Aorta (tissue), 5 donors: ENCODE data around the gene SETMAR. TPM values are rescaled to one million over a fixed set of nuclear protein-coding genes. Genes with fewer than 3 reads are reported as not detected.

Source experiments
- ATAC-seq: fragments of 200-7000 bp; cut with Tn5 transposase; one replicate; pipeline ENCODE4 v1.9.1; 2022; ENCODE audit warnings: moderate library complexity; ENCODE audit not compliant: low FRiP score
- DNase-seq, 2 donors: peaks; one replicate each; pipeline ENCODE4 v3.0.0-alpha.2; 2020
- H3K27ac ChIP-seq, 2 donors: one replicate each; pipeline ENCODE4 v1.5.1; 2013; ENCODE audit warnings: low read length in 2 of 2, mild to moderate bottlenecking in 2 of 2, moderate library complexity in 2 of 2, control low read depth in 1 of 2, inconsistent platforms in 1 of 2, low read depth in 1 of 2
- H3K27me3 ChIP-seq, 2 donors: one replicate each; pipeline ENCODE4 v1.6.1; 2013; ENCODE audit warnings: control low read depth in 1 of 2, low read length in 1 of 2, mild to moderate bottlenecking in 1 of 2, moderate library complexity in 1 of 2; ENCODE audit not compliant: insufficient read depth in 2 of 2, control insufficient read depth in 1 of 2
- H3K36me3 ChIP-seq, 2 donors: one replicate each; pipeline ENCODE4 v1.6.1; 2013; ENCODE audit warnings: control low read depth in 1 of 2, low read length in 1 of 2, mild to moderate bottlenecking in 1 of 2; ENCODE audit not compliant: insufficient read depth in 2 of 2, control insufficient read depth in 1 of 2
- H3K4me1 ChIP-seq, 2 donors: one replicate each; pipeline ENCODE4 v1.6.1; 2013; ENCODE audit warnings: low read length in 2 of 2, control low read depth in 1 of 2, mild to moderate bottlenecking in 1 of 2, moderate library complexity in 1 of 2; ENCODE audit not compliant: insufficient read depth in 2 of 2, control insufficient read depth in 1 of 2
- H3K4me3 ChIP-seq, 2 donors: one replicate each; pipeline ENCODE4 v1.5.1; 2013; ENCODE audit warnings: low read length in 2 of 2, control low read depth in 1 of 2, mild to moderate bottlenecking in 1 of 2
- H3K9me3 ChIP-seq: one replicate; pipeline ENCODE4 v1.6.1; 2013; ENCODE audit warnings: mild to moderate bottlenecking, low read length; ENCODE audit not compliant: control insufficient read depth
- WGBS, 2 donors: extraction: QIAGEN DNeasy Blood & Tissue Kit; methylation state at CpG; one replicate each; pipeline ENCODE4 v1.1.7; 2013; 5-methylcytosine and 5-hydroxymethylcytosine counted together
- intact Hi-C, 2 donors: fragments of 100-400 bp; cut with DNase I; formaldehyde crosslinking; loops; one replicate each; pipeline versions ENCODE4 v1.14.2 to v1.15.0; 2022
- polyA plus RNA-seq, 2 donors: library from polyadenylated mRNA; stranded (reverse); fragments of 200-250 nt; gene quantifications; one replicate each; pipeline ENCODE4 v1.2.3, GENCODE V29; 2013
- total RNA-seq, 2 donors: library from RNA; stranded (reverse); fragmentation: NEBNext Ultra II Directional; extraction: Animal tissue kit (Norgen Biotek cat#: 25700); gene quantifications; one replicate each; pipeline ENCODE4 v1.2.1, GENCODE V29; 2021
- donor health status: healthy with polysubstance abuse.
- donor health status: Bipolar disorder and iron deficiency.
- donor health status: DM: no; HTN: no; CAD: no.
- donor health status: DM: no; HTN: no; CAD: no.
- donor health status: DM: yes; HTN: yes; CAD: no.

SETMAR gene
- total and polyA plus RNA-seq, 4 donors, result 15.7 to 30.2 (median 24.7) TPM

GRCh38 chr3:4336850-4337546, 33.8 kb downstream of the SETMAR start:
- no peaks in the 10 kb centered on the region for H3K36me3 ChIP-seq
- no peaks in the 10 kb centered on the region for H3K9me3 ChIP-seq
- 25 to 30% methylated on average over 3 of the region's 3 CpGs for WGBS, 2 donors
- peaks cover 0 to 1% of the 10 kb centered on the region in 2 donors for H3K4me1 ChIP-seq
- ATAC-seq (no peak), DNase-seq (no peak)
- no peak overlapping the region for H3K27ac ChIP-seq
- intact Hi-C loops, result no loop called here
- no peak overlapping the region for H3K4me3 ChIP-seq
- no peaks in the 10 kb centered on the region for H3K27me3 ChIP-seq

- Histone ChIP-seq H3K36me3 (no peaks in the 10 kb centered on the region), H3K27ac (no peak overlapping the region), H3K4me1 (peaks cover 1 to 3% of the 10 kb centered on the region in 2 donors), H3K9me3 (no peaks in the 10 kb centered on the region), H3K27me3 (no peaks in the 10 kb centered on the region), H3K4me3 (no peak overlapping the region)
- ATAC-seq (no peak), DNase-seq (no peak)
- WGBS, 2 donors, result 91 to 97% methylated on average over 5 of the region's 5 CpGs
- intact Hi-C loops, result no loop called here
Measured at GRCh38 chr3:4338751-4339150, 35.6 kb downstream of the SETMAR start.

- no peak for DNase-seq
- H3K27me3 ChIP-seq, result no peaks in the 10 kb centered on the region
- ATAC-seq, result no peak
- H3K4me1 ChIP-seq, result peaks cover 1 to 3% of the 10 kb centered on the region in 2 donors
- H3K36me3 ChIP-seq, result no peaks in the 10 kb centered on the region
- no peak overlapping the region for H3K4me3 ChIP-seq
- no peaks in the 10 kb centered on the region for H3K9me3 ChIP-seq
- 95 to 98% methylated on average over 4 of the region's 4 CpGs for WGBS, 2 donors
- no peak overlapping the region for H3K27ac ChIP-seq
- intact Hi-C loops, result no loop called here
Measured at GRCh38 chr3:4340077-4340410, 36.9 kb downstream of the SETMAR start.

- Histone ChIP-seq H3K4me1 (peaks cover 1 to 3% of the 10 kb centered on the region in 2 donors), H3K27ac (peak overlapping the region in 1 of 2 donors; percentile 4), H3K36me3 (no peaks in the 10 kb centered on the region), H3K9me3 (no peaks in the 10 kb centered on the region), H3K4me3 (no peak overlapping the region), H3K27me3 (no peaks in the 10 kb centered on the region)
- DNase-seq (no peak), ATAC-seq (peak; percentile 67)
- 30 to 36% methylated on average over 6 of the region's 6 CpGs for WGBS, 2 donors
- intact Hi-C loops, result no loop called here
Measured at GRCh38 chr3:4340411-4341335, 37.5 kb downstream of the SETMAR start.

GRCh38 chr3:4341336-4341675, 38.1 kb downstream of the SETMAR start:
- no peaks in the 10 kb centered on the region for H3K9me3 ChIP-seq
- H3K4me3 ChIP-seq, result no peak overlapping the region
- ATAC-seq (no peak), DNase-seq (no peak)
- H3K36me3 ChIP-seq, result no peaks in the 10 kb centered on the region
- intact Hi-C loops, result no loop called here
- no peak overlapping the region for H3K27ac ChIP-seq
- peaks cover 1 to 3% of the 10 kb centered on the region in 2 donors for H3K4me1 ChIP-seq
- H3K27me3 ChIP-seq, result no peaks in the 10 kb centered on the region

- H3K36me3 ChIP-seq, result no peaks in the 10 kb centered on the region
- H3K27ac ChIP-seq, result no peak overlapping the region
- H3K9me3 ChIP-seq, result no peaks in the 10 kb centered on the region
- H3K4me3 ChIP-seq, result no peak overlapping the region
- WGBS, 2 donors, result 88 to 95% methylated on average over 1 of the region's 1 CpG
- DNase-seq, result no peak
- no peaks in the 10 kb centered on the region for H3K27me3 ChIP-seq
- ATAC-seq, result no peak
- intact Hi-C loops, result no loop called here
- H3K4me1 ChIP-seq, result peaks cover 0 to 3% of the 10 kb centered on the region in 2 donors
Measured at GRCh38 chr3:4343258-4343657, 40.1 kb downstream of the SETMAR start.

GRCh38 chr3:4350789-4351163, 47.6 kb downstream of the SETMAR start:
- peak; percentile 94 for ATAC-seq
- peak overlapping the region in 1 of 2 donors; percentile 67 for H3K27ac ChIP-seq
- no peak for DNase-seq
- no peaks in the 10 kb centered on the region for H3K4me1 ChIP-seq
- H3K27me3 ChIP-seq, result no peaks in the 10 kb centered on the region
- no peaks in the 10 kb centered on the region for H3K36me3 ChIP-seq
- H3K4me3 ChIP-seq, result peak overlapping the region; percentile 35 to 40
- intact Hi-C loops, result loop anchor here (1.0 to 10.0 kb wide), 7 partner anchors 54 to 283 kb away; partner anchors contain the start of gene ITPR1 (in 2 of the 2)
- no peaks in the 10 kb centered on the region for H3K9me3 ChIP-seq
- 0% methylated on average over 2 of the region's 2 CpGs for WGBS, 2 donors

- WGBS, 2 donors, result 1 to 2% methylated on average over 11 of the region's 11 CpGs
- peak overlapping the region; percentile 35 to 40 for H3K4me3 ChIP-seq
Measured at GRCh38 chr3:4351164-4351855, 48.1 kb downstream of the SETMAR start.

More at GRCh38 chr3:4351164-4351855, 48.1 kb downstream of the SETMAR start:
- no peaks in the 10 kb centered on the region for H3K9me3 ChIP-seq
- ATAC-seq, result peak; percentile 71
- H3K4me1 ChIP-seq, result no peaks in the 10 kb centered on the region
- H3K27ac ChIP-seq, result peak overlapping the region; percentile 68 to 82
- no peaks in the 10 kb centered on the region for H3K27me3 ChIP-seq
- DNase-seq, result no peak
- intact Hi-C loops, result loop anchor here (1.0 to 10.0 kb wide), 7 partner anchors 53 to 282 kb away; partner anchors contain the start of gene ITPR1 (in 2 of the 2)
- no peaks in the 10 kb centered on the region for H3K36me3 ChIP-seq
